GM19023 (cell line): Measurements from ENCODE around the gene YY1.
"Not testable (repeated sequence)": the region's sequence is repeated elsewhere in the genome, so short reads cannot be mapped to it uniquely, and the experiment has no call there.

Source experiments
- ATAC-seq: cut with Tn5 transposase; IDR thresholded peaks from one replicate; pipeline ENCODE4 v1.9.1; 2021; ENCODE audit warnings: mild to moderate bottlenecking, moderate library complexity; ENCODE audit not compliant: unreplicated experiment

YY1 gene

GRCh38 chr14:100213956-100214769 lies 24.8 kb upstream of the YY1 start:
- peak; percentile 94 for ATAC-seq

DNA sequence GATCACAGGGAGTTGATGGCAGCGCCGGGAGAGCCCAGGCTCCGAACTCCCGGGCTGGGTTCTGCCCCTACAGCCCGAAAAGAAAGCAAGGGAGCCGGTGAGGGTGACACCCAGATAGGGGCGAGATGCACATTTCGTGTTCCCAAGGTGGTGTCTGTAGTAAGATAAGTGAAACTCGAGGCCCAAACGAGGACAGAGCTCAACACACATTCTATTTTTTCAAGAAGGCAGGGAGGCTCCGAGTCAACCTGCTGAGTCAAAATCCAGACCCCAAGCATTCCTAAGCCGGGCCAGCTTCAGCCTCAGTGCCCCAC lies 24.2 kb upstream of the YY1 start:
- no peak for ATAC-seq

DNA sequence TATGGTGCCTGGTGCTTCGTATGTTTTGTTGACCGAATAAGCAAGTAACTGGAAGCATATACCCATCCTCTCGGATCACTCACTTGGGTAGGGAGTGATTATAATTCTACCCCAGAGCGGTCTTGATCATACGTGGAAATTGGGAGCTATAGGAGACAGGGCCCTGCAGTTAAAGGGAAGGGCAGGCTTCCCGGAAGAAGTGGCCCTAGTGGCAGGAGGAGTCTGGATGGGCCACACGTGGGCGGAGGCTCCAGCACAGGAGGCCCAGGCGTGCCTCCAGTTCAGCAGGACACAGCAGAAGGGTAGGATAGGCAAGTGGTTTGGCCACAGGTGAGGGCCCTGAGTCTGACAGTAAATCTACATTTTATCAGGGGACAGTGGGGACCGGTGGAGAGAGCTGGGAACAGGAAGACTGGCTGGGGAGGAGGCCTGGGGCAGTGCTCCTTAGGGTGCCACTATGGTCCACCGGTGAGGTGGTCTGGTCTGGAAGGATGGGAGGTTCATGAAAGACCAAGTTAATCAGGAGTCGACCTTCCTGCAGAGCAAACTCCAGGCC lies 23.5 kb upstream of the YY1 start:
- ATAC-seq: no peak

GRCh38 chr14:100219126-100219785 lies 19.7 kb upstream of the YY1 start:
- ATAC-seq: no peak

- peak; percentile 96 for ATAC-seq
Observed at GRCh38 chr14:100221533-100222223, 17.3 kb upstream of the YY1 start.

GRCh38 chr14:100222224-100223093 lies 16.5 kb upstream of the YY1 start:
- no peak for ATAC-seq

- ATAC-seq: no peak
Observed at GRCh38 chr14:100223332-100224201, 15.4 kb upstream of the YY1 start.

DNA sequence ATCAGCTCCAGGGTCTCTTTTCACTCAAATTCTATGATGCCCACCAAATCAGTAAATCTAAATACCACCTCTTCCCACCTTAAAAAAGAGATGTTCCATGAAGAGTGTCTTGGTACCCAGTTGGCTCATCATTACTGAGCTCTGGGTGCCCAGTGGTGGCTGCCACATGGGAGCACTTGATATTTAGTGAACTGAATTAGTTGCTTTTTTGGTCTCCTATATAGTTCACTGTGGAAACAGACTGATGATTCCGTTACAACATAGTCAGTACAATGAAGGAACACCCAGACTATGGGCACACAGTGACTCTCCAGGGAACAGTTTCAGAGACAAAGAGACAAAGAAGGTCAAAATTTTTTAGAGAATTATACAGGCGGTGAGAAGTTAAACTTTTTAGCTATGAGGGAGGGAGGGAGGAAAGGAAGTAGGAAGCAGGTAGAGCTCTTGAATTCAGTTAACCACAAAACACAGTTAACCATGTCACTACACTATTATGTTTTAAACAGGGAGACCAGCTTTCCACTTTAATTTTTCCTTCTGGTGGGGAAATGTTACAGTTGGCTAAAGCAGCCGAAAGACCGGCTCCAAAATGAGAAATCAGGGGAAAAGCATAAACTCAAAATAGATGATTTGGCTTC lies 14.6 kb upstream of the YY1 start:
- ATAC-seq: no peak

- ATAC-seq: no peak
Observed at GRCh38 chr14:100225169-100225568, 13.8 kb upstream of the YY1 start.

DNA sequence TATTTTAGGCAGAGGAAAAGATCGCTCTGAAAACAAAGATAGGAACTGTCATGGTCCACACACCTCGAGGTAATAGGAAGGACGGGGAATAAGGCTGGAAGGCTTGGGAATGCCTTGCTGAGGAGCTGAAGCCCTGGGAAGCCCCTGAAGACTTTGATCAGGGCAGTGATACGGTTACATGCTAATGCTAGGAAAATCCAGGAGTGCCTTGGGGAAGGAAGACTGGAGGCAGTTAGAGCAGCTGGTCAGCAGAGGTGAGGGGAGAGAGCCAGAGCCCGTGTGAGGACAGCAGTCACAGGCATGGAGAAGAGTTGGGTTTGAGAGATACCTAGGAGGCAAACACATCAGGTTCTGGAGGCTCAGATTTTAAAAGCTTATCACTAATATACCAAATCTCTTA lies 8.6 kb upstream of the YY1 start:
- ATAC-seq: no peak

GRCh38 chr14:100234511-100234910 lies 4.4 kb upstream of the YY1 start:
- no peak for ATAC-seq

- not testable (repeated sequence) for ATAC-seq
Observed at GRCh38 chr14:100236271-100236818, 2.6 kb upstream of the YY1 start.

DNA sequence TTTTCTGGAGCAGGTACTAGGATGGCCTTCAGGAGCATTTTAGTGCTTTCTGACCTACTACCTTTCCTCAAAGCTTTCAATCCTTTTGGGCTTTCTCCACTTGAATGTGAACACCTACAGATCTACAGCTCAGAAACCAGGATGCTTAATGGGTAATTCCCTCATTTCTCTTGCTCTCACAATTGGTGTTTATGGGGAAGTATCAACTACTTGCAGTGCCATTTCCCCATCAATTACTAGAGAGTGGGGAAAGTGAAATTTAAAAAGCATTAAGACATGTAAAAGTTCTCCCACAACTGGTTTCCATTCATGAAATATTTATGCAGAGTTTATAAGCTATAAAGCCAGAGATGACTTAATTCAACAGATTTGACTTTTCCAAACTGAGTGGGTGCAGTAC lies 2.1 kb upstream of the YY1 start:
- no peak for ATAC-seq

GRCh38 chr14:100237735-100238418 lies 1.1 kb upstream of the YY1 start:
- peak; percentile 10 for ATAC-seq

DNA sequence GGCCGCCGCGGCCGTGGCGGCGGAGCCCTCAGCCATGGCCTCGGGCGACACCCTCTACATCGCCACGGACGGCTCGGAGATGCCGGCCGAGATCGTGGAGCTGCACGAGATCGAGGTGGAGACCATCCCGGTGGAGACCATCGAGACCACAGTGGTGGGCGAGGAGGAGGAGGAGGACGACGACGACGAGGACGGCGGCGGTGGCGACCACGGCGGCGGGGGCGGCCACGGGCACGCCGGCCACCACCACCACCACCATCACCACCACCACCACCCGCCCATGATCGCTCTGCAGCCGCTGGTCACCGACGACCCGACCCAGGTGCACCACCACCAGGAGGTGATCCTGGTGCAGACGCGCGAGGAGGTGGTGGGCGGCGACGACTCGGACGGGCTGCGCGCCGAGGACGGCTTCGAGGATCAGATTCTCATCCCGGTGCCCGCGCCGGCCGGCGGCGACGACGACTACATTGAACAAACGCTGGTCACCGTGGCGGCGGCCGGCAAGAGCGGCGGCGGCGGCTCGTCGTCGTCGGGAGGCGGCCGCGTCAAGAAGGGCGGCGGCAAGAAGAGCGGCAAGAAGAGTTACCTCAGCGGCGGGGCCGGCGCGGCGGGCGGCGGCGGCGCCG lies 381 bp downstream of the YY1 start:
- ATAC-seq: no peak

DNA sequence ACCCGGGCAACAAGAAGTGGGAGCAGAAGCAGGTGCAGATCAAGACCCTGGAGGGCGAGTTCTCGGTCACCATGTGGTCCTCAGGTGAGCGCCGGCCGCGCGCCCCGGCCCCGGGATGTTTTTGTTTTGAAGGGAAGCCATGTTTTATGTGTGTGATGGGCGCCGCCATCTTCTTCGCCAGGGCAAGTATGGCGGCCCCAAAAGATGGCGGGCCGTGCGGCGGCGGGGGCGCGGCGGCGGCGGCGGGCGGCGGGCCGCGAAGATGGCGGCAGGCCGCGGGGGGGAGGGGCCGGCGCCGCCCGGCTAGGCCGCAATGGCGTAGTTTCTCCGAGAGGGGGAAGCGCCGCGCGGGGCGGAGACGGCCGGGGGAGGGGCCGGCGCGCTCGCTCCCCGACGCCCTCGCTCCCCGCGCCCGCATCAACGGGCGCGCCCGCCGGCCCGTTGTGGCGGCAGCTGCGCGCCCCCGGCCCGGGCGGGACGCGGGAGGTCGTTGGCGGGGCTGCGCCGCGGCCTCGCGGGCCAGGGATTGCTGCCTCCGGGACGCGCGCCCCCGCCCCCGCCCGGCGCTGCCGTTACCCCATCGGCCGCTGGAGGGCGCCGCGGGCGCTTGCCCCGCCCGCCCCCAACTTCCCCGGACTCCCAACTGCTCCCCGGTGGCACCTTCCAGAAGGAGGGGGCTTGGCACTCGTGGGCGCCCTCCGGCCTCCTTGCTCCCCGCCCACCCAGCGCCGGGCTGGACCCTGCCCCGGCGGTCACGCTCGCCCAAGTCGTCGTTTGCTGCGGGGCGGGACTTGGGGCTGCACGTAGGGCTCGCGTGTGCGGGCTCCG lies 1.1 kb downstream of the YY1 start:
- peak; percentile 33 for ATAC-seq

- no peak for ATAC-seq
Observed at GRCh38 chr14:100240668-100241032, 1.7 kb downstream of the YY1 start.
